Liver (tissue), 3 donors: ENCODE measurements around the gene FADD.

ENCODE experiments used
- ATF3 ChIP-seq: IDR thresholded peaks from 2 replicates; pipeline ENCODE4 v1.6.1; 2016; ENCODE audit warnings: antibody characterized with exemption
- CTCF ChIP-seq: fragments of 150-350 bp; IDR thresholded peaks from 2 replicates; pipeline ENCODE4 v1.5.1; 2017; ENCODE audit warnings: improper control_type of control experiment, low read depth, low read length; ENCODE audit not compliant: missing input control
- EGR1 ChIP-seq, 2 donors: IDR thresholded peaks; 2 replicates each; pipeline ENCODE4 v1.6.1; 2016 to 2018; ENCODE audit warnings: antibody characterized with exemption in 2 of 2, low read depth in 2 of 2
- FOXA1 ChIP-seq: IDR thresholded peaks from 2 replicates; pipeline ENCODE4 v1.6.1; 2016; ENCODE audit warnings: antibody characterized with exemption
- GABPA ChIP-seq, 2 donors: IDR thresholded peaks in 1 of 2; conservative IDR thresholded peaks in 1 of 2; 2 replicates each; pipeline ENCODE4 v1.6.1; 2016; ENCODE audit warnings: antibody characterized with exemption in 2 of 2, mild to moderate bottlenecking in 1 of 2, moderate library complexity in 1 of 2
- JUND ChIP-seq, 2 donors: IDR thresholded peaks; 2 replicates each; pipeline ENCODE4 v1.6.1; 2016; ENCODE audit warnings: antibody characterized with exemption in 2 of 2
- MAX ChIP-seq: IDR thresholded peaks from 2 replicates; pipeline ENCODE4 v1.6.1; 2016; ENCODE audit warnings: antibody characterized with exemption
- NR2F2 ChIP-seq: IDR thresholded peaks from 2 replicates; pipeline ENCODE4 v1.6.1; 2016; ENCODE audit warnings: antibody characterized with exemption
- RAD21 ChIP-seq, 2 donors: IDR thresholded peaks; 2 replicates each; pipeline ENCODE4 v1.6.1; 2016; ENCODE audit warnings: antibody characterized with exemption in 2 of 2, mild to moderate bottlenecking in 2 of 2
- REST ChIP-seq: IDR thresholded peaks from 2 replicates; pipeline ENCODE4 v1.6.1; 2016; ENCODE audit warnings: antibody characterized with exemption, mild to moderate bottlenecking
- RXRA ChIP-seq, 2 donors: IDR thresholded peaks; 2 replicates each; pipeline ENCODE4 v1.6.1; 2017 to 2018; ENCODE audit warnings: antibody characterized with exemption in 2 of 2, mild to moderate bottlenecking in 1 of 2
- SP1 ChIP-seq: IDR thresholded peaks from 2 replicates; pipeline ENCODE4 v1.6.1; 2018; ENCODE audit warnings: antibody characterized with exemption, mild to moderate bottlenecking
- YY1 ChIP-seq: IDR thresholded peaks from 2 replicates; pipeline ENCODE4 v1.6.1; 2016; ENCODE audit warnings: antibody characterized with exemption, mild to moderate bottlenecking
- donor health status: healthy.
- donor health status: healthy.

- TF ChIP-seq CTCF (no peak), MAX (no peak), YY1 (no peak), SP1 (no peak), FOXA1 (no peak), ATF3 (no peak), REST (no peak), RAD21 (IDR thresholded peaks at IDR 0.05) (no peak), JUND (IDR thresholded peaks at IDR 0.05) (no peak), EGR1 (IDR thresholded peaks at IDR 0.05; ENCODE audit: low read depth in 2 of 2) (no peak), NR2F2 (no peak), GABPA (IDR thresholded peaks at IDR 0.05 in 1 of 2, conservative IDR thresholded peaks at IDR 0.05 in 1 of 2) (no peak), RXRA (IDR thresholded peaks at IDR 0.05) (no peak)
Observed at GRCh38 chr11:70174547-70175235, 28.4 kb upstream of the FADD start.
